Right atrium auricular region (tissue), 2 donors: ENCODE data around the gene TRNT1. TPM values are rescaled to one million over a fixed set of nuclear protein-coding genes. Genes with fewer than 3 reads are reported as not detected.

Experiments used
- DNase-seq: peaks from one replicate; pipeline ENCODE4 v3.0.0-alpha.2; 2019; ENCODE audit warnings: low spot score
- H3K27ac ChIP-seq, 2 donors: fragments of 200-600 bp; sonication (generic); 1 replicate in 1 of 2; 2 replicates in 1 of 2; pipeline ENCODE4 v1.5.1; 2016 to 2019
- H3K27me3 ChIP-seq, 2 donors: fragments of 200-600 bp; sonication (generic); one replicate each; pipeline versions ENCODE4 v1.5.1 to v1.6.0; 2017 to 2019
- H3K36me3 ChIP-seq: fragments of 200-600 bp; sonication (generic); one replicate; pipeline ENCODE4 v1.5.1; 2016
- H3K4me1 ChIP-seq, 2 donors: fragments of 200-600 bp; sonication (generic); one replicate each; pipeline versions ENCODE4 v1.5.1 to v1.6.0; 2017 to 2019
- H3K4me3 ChIP-seq, 2 donors: fragments of 200-600 bp; sonication (generic); 1 replicate in 1 of 2; 2 replicates in 1 of 2; pipeline ENCODE4 v1.5.1; 2017 to 2019; ENCODE audit warnings: mild to moderate bottlenecking in 1 of 2, moderate library complexity in 1 of 2
- H3K9me3 ChIP-seq, 2 donors: fragments of 200-600 bp; sonication (generic); one replicate each; pipeline ENCODE4 v1.5.1; 2019
- total RNA-seq, 2 donors: library from RNA; depleted of rRNA; stranded (reverse); fragments of >200 nt; gene quantifications; one replicate each; pipeline ENCODE4 v1.1.0, GENCODE V29; 2016
- TF ChIP-seq, protein P1 (sequence below), 2 donors: fragments of 200-600 bp; sonication (generic); IDR thresholded peaks; one replicate each; pipeline ENCODE4 v1.5.1; 2019; ENCODE audit warnings: antibody characterized with exemption in 2 of 2

TRNT1 gene
- total RNA-seq, 2 donors from 2014 or later, result 5.8 to 7.9 TPM

DNA sequence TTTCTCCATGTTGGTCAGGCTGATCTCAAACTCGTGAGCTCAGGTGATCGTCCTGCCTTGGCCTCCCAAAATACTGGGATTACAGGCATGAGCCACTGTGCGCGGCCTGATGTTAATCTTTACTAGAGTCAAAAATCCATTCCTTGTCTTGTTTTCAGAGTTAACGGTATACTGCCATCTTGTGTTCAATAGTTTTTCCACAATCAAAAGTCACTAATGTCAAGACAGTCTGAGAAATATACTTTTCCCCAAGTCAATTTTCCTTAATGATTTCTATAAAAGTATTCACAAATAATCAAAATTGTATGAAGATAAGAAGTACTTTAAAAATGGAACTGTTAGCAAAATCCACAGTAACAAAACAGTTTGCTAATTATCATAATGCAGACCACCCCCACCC, 44.3 kb downstream of the TRNT1 start:
- no peak for DNase-seq
- no peak overlapping the region for H3K27ac ChIP-seq
- H3K9me3 ChIP-seq, result no peaks in the 10 kb centered on the region
- H3K4me1 ChIP-seq, result peaks cover 0 to 12% of the 10 kb centered on the region in 2 donors
- no peaks in the 10 kb centered on the region for H3K27me3 ChIP-seq
- no peak overlapping the region for H3K4me3 ChIP-seq
- H3K36me3 ChIP-seq, result peaks cover 60% of the 10 kb centered on the region
- TF ChIP-seq, protein P1, sequence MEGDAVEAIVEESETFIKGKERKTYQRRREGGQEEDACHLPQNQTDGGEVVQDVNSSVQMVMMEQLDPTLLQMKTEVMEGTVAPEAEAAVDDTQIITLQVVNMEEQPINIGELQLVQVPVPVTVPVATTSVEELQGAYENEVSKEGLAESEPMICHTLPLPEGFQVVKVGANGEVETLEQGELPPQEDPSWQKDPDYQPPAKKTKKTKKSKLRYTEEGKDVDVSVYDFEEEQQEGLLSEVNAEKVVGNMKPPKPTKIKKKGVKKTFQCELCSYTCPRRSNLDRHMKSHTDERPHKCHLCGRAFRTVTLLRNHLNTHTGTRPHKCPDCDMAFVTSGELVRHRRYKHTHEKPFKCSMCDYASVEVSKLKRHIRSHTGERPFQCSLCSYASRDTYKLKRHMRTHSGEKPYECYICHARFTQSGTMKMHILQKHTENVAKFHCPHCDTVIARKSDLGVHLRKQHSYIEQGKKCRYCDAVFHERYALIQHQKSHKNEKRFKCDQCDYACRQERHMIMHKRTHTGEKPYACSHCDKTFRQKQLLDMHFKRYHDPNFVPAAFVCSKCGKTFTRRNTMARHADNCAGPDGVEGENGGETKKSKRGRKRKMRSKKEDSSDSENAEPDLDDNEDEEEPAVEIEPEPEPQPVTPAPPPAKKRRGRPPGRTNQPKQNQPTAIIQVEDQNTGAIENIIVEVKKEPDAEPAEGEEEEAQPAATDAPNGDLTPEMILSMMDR (IDR thresholded peaks at IDR 0.05), result peak; percentile 23 to 44

- Histone ChIP-seq H3K36me3 (peaks cover 44% of the 10 kb centered on the region), H3K27ac (peak overlapping the region; percentile 43 to 66), H3K27me3 (no peaks in the 10 kb centered on the region), H3K9me3 (no peaks in the 10 kb centered on the region), H3K4me1 (peaks cover 0 to 17% of the 10 kb centered on the region in 2 donors), H3K4me3 (no peak overlapping the region)
- no peak for DNase-seq
- TF ChIP-seq, protein P1 (IDR thresholded peaks at IDR 0.05), result no peak
Observed at GRCh38 chr3:3172627-3173026, 45.9 kb downstream of the TRNT1 start.

DNA sequence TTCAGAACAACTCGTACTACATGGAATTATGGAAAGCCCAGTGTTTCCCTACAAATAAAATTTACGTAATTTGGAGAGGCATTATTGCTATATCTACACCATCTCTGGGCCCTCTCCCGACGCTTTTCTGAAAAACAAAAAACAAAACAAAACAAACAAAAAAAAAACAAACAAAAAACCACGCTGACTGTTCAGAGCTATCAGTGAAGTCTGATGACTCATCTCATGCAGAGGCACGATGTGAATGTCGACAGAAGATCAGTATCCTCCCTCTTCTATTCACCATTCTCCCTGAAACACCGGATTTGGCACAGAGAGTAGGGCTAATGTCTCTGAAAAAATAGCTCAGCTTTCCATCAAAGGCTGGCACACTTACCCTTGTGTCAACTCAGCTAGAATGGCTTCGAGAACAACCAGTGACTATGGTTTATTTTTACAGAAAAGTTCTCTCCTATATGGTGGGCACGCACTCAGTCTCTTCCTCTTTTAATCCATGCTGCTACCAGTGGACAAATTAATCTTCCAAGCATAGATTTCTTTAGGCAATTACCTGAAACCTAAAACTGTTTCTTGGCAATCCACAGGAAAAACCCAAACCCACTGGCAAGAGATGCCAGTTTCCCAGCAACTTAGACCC, 51.2 kb downstream of the TRNT1 start:
- Histone ChIP-seq H3K4me3 (peak overlapping the region in 1 of 2 donors; percentile 99), H3K9me3 (no peaks in the 10 kb centered on the region), H3K36me3 (peaks cover 15% of the 10 kb centered on the region), H3K4me1 (peaks cover 0 to 29% of the 10 kb centered on the region in 2 donors), H3K27me3 (no peaks in the 10 kb centered on the region), H3K27ac (no peak overlapping the region)
- TF ChIP-seq, protein P1 (IDR thresholded peaks at IDR 0.05), result no peak
- no peak for DNase-seq

GRCh38 chr3:3178498-3179328, 52.0 kb downstream of the TRNT1 start:
- Histone ChIP-seq H3K27me3 (no peaks in the 10 kb centered on the region), H3K27ac (peak overlapping the region; percentile 73 to 89), H3K9me3 (no peaks in the 10 kb centered on the region), H3K36me3 (peaks cover 8% of the 10 kb centered on the region), H3K4me3 (peak overlapping the region; percentile 98 to 99), H3K4me1 (peaks cover 0 to 24% of the 10 kb centered on the region in 2 donors)
- no peak for DNase-seq
- TF ChIP-seq, protein P1 (IDR thresholded peaks at IDR 0.05), result no peak

DNA sequence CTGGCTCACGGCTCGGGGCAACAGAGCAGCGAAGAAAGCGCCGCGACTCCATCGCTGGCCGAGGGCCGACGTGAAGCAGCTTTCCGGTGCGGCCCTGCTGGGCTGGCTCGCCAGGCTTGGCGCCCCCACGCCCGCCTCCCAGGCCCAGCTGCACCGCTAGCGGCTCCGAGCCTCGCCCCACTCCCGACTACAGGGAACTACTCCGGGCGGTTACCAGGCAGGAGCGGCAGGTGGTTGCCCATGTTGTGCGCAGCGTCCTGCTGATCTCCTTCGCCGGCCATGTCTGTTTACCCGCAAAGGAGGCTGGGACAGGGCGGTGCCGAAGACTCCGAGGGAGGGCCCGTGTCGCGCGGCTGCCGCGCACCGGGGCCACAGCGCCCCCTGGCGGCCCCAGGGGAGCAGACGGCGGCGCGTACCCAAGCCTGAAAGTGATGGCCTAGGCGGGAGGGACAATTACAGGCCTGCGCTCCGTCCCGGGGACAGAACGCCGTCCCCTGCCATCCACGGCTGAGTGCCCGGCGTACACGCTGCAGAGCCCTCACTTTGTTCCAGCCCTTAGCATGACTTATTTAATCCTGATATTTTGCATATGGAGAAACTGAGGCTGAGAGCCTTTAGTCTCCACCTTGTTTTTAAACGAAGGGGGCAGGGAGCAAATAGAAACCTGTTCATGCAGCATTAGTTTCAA, 52.8 kb downstream of the TRNT1 start, which contains the start of gene CRBN:
TSS of gene CRBN (minus strand) at position 285 of the 688 bp plus-strand sequence. CDS start at position 281, 4 bp downstream.
- H3K9me3 ChIP-seq, result no peaks in the 10 kb centered on the region
- TF ChIP-seq, protein P1 (IDR thresholded peaks at IDR 0.05), result peak; percentile 99 to 100
- peak within 1 kb of the TSS; percentile 98 to 99 for H3K4me3 ChIP-seq
- DNase-seq, result peak; percentile 80
- peaks cover 0 to 24% of the 10 kb centered on the region in 2 donors for H3K4me1 ChIP-seq
- H3K27ac ChIP-seq, result peak within 1 kb of the TSS; percentile 73 to 89
- no peaks in the 10 kb centered on the region for H3K27me3 ChIP-seq
- no peaks in the 10 kb centered on the region for H3K36me3 ChIP-seq
